ENCODE results near the gene EFNA4. TPM values are rescaled to one million over a fixed set of nuclear protein-coding genes. Genes with fewer than 3 reads are reported as not detected.
A peak's percentile ranks its signal among the peaks of the same experiment; 100 is the strongest.

Gene EFNA4
- total and polyA plus RNA-seq, 9 of the 15 experiments (the other 6 are each of a cell fraction or from before 2014, with no cell fraction given): 0.68 to 7.4 (median 6.1) TPM

GRCh38 chr1:155050560-155051341, 12.8 kb upstream of the EFNA4 start, which contains the start of gene ADAM15 (continued):
- peak; percentile 68; the same call in 1 of the 2 replicates for TF ChIP-seq AFF4 (CRISPR knock-in tag; IDR thresholded peaks at IDR 0.05)
- TF ChIP-seq SNRNP70 (optimal IDR thresholded peaks at IDR 0.05; ENCODE audit: low read depth, low read length): no peak
- TF ChIP-seq CBX8 (IDR thresholded peaks at IDR 0.05; ENCODE audit: borderline replicate concordance, extremely low read depth, low read depth, low read length, poor library complexity, severe bottlenecking): no peak
- TF ChIP-seq TAF15 (IDR thresholded peaks at IDR 0.05; ENCODE audit: low read depth, low read length): no peak
- no peak for TF ChIP-seq CEBPZ (IDR thresholded peaks at IDR 0.05; ENCODE audit: borderline replicate concordance, low read depth, low read length)
- no peak for TF ChIP-seq ZNF717 (CRISPR knock-in tag; IDR thresholded peaks at IDR 0.05)
- TF ChIP-seq HMBOX1 (IDR thresholded peaks at IDR 0.05): no peak
- TF ChIP-seq THAP12 (CRISPR knock-in tag; IDR thresholded peaks at IDR 0.05): peak; percentile 57; the same call in 1 of the 2 replicates
- no peak for TF ChIP-seq SREBF1 (IDR thresholded peaks at IDR 0.05; ENCODE audit: borderline replicate concordance, low read depth, low read length)
- TF ChIP-seq MXI1 (IDR thresholded peaks at IDR 0.05; ENCODE audit: low read depth, low read length): no peak
- TF ChIP-seq ZNF184 (CRISPR knock-in tag; IDR thresholded peaks at IDR 0.05): no peak
- TF ChIP-seq ZNF586 (CRISPR knock-in tag; conservative IDR thresholded peaks at IDR 0.05): no peak
- no peak for TF ChIP-seq SRSF3 (IDR thresholded peaks at IDR 0.05; ENCODE audit: insufficient read depth, low read length)
- no peak for TF ChIP-seq DDX20 (tag; IDR thresholded peaks at IDR 0.05; ENCODE audit: low read depth)
- TF ChIP-seq HDGF (IDR thresholded peaks at IDR 0.05): no peak
- TF ChIP-seq E2F3 (CRISPR knock-in tag; IDR thresholded peaks at IDR 0.05): peak; percentile 92; the same call in 1 of the 2 replicates
- no peak for TF ChIP-seq ZNF212 (CRISPR knock-in tag; IDR thresholded peaks at IDR 0.05)

All from K562 (cell line).